ENCODE measurements around the gene PIK3R5. TPM values are rescaled to one million over a fixed set of nuclear protein-coding genes. Genes with fewer than 3 reads are reported as not detected.

PIK3R5 gene
- total and polyA plus RNA-seq, 2 donors (not counting 3 experiments of a cell fraction or from before 2014, with no cell fraction given): not detected

DNA sequence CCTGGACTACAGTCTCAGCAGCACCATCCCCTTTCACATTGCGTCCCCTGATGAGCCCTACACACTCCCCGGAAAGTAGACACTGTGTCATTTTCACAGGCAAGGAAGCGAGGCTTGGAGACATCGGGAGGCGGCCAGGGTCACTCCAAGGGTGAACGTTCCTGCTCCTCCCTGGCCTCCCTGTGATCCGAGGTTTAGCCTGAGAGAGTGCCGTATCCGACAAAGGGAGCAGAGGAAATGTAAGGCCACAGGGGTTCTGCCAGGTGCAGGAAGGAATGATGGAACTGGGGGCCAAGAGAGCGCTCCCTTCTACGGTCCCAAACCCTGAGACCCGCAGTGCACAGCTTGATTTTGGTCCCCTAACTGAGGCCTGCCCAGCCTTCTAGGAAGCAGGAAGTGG is 90.1 kb downstream of the PIK3R5 start:
- dilution Hi-C loops (cut with MboI; ENCODE audit: extremely low pct_ligation_motif_present, low sequenced_read_pairs): no loop called here
- TF ChIP-seq EZH2 (IDR thresholded peaks at IDR 0.05; ENCODE audit: borderline replicate concordance, low read depth, low read length, severe bottlenecking): no peak
- TF ChIP-seq, protein P1, sequence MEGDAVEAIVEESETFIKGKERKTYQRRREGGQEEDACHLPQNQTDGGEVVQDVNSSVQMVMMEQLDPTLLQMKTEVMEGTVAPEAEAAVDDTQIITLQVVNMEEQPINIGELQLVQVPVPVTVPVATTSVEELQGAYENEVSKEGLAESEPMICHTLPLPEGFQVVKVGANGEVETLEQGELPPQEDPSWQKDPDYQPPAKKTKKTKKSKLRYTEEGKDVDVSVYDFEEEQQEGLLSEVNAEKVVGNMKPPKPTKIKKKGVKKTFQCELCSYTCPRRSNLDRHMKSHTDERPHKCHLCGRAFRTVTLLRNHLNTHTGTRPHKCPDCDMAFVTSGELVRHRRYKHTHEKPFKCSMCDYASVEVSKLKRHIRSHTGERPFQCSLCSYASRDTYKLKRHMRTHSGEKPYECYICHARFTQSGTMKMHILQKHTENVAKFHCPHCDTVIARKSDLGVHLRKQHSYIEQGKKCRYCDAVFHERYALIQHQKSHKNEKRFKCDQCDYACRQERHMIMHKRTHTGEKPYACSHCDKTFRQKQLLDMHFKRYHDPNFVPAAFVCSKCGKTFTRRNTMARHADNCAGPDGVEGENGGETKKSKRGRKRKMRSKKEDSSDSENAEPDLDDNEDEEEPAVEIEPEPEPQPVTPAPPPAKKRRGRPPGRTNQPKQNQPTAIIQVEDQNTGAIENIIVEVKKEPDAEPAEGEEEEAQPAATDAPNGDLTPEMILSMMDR (IDR thresholded peaks at IDR 0.05; ENCODE audit: extremely low read depth in 1 of 2, insufficient read depth in 1 of 2, low read depth in 1 of 2, low read length in 2 of 2): no peak
- no peak for TF ChIP-seq POLR2AphosphoS5 (IDR thresholded peaks at IDR 0.05; ENCODE audit: insufficient read depth, low read depth, low read length)
- TF ChIP-seq, protein P2, sequence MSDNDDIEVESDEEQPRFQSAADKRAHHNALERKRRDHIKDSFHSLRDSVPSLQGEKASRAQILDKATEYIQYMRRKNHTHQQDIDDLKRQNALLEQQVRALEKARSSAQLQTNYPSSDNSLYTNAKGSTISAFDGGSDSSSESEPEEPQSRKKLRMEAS (IDR thresholded peaks at IDR 0.05; ENCODE audit: insufficient read depth, insufficient read length): no peak
- no peak for TF ChIP-seq FOS (IDR thresholded peaks at IDR 0.05; ENCODE audit: borderline replicate concordance, insufficient read depth, low read length)
- no peak for TF ChIP-seq POLR2A (IDR thresholded peaks at IDR 0.05; ENCODE audit: low read depth, low read length)
- TF ChIP-seq JUN (IDR thresholded peaks at IDR 0.05; ENCODE audit: borderline replicate concordance, insufficient read depth, insufficient read length, low read depth): no peak
- no peak for TF ChIP-seq MYC (IDR thresholded peaks at IDR 0.05; ENCODE audit: low read depth, low read length)
- no peak for TF ChIP-seq GATA2 (IDR thresholded peaks at IDR 0.05; ENCODE audit: insufficient read depth, insufficient read length, low read depth, low read length)

More for the DNA sequence above, 90.1 kb downstream of the PIK3R5 start:
- Histone ChIP-seq H3K9ac (replicated peaks; ENCODE audit: extremely low read depth, insufficient read depth, low read length) (no peak overlapping the region), H3K27ac (ENCODE audit: insufficient read depth, low read depth, low read length) (no peak overlapping the region), H3K4me1 (ENCODE audit: control insufficient read depth, extremely low read depth, insufficient read depth, low read length) (no peaks in the 10 kb centered on the region), H3K79me2 (ENCODE audit: control insufficient read depth, insufficient read depth, low read length) (no peaks in the 10 kb centered on the region), H4K20me1 (replicated peaks; ENCODE audit: control insufficient read depth, extremely low read depth, insufficient read depth, low read length) (no peaks in the 10 kb centered on the region), H2AFZ (ENCODE audit: low read depth, low read length) (no peak overlapping the region), H3K36me3 (ENCODE audit: control insufficient read depth in 2 of 2, extremely low read depth in 1 of 2, insufficient read depth in 2 of 2, low read length in 2 of 2) (no peaks in the 10 kb centered on the region), H3K4me2 (ENCODE audit: insufficient read depth, low read length) (no peak overlapping the region), H3K27me3 (ENCODE audit: control insufficient read depth in 2 of 2, insufficient read depth in 2 of 2, low read length in 2 of 2) (peaks cover 0 to 4% of the 10 kb centered on the region in 2 experiments), H3K9me3 (replicated peaks; ENCODE audit: control insufficient read depth, insufficient read depth, low read length) (no peaks in the 10 kb centered on the region), H3K4me3 (replicated peaks in 1 of 3; ENCODE audit: insufficient read depth in 1 of 3, low read depth in 1 of 3, low read length in 3 of 3) (no peak overlapping the region), H3K9me1 (replicated peaks; ENCODE audit: control insufficient read depth, extremely low read depth, insufficient read depth, low read length) (no peaks in the 10 kb centered on the region)
- ChIA-PET POLR2A (no interaction called here), CTCF (no interaction called here)
- intact Hi-C loops (cut with micrococcal nuclease): no loop called here
- no TSS peak for BruUV-seq (replicated peaks)
- FAIRE-seq (no peak), DNase-seq (ENCODE audit: low read depth, low spot score) (no peak)

Measured in endothelial cell of umbilical vein (primary cell).